Raji (cell line): ENCODE results near the gene IL18RAP.

Experiments used
- POLR2A ChIP-seq: IDR thresholded peaks from 2 replicates; pipeline ENCODE4 v1.6.1; 2011; ENCODE audit warnings: low read depth, low read length, control low read depth; ENCODE audit not compliant: insufficient read depth

Gene IL18RAP

GRCh38 chr2:102438578-102438977 is 15.6 kb downstream of the IL18RAP start:
- TF ChIP-seq POLR2A, result no peak

- TF ChIP-seq POLR2A, result no peak
Observed at GRCh38 chr2:102439065-102439695, 16.2 kb downstream of the IL18RAP start.

- TF ChIP-seq POLR2A, result no peak
Observed at GRCh38 chr2:102442967-102443828, 20.2 kb downstream of the IL18RAP start.

- TF ChIP-seq POLR2A, result no peak
Observed at GRCh38 chr2:102444233-102444632, 21.3 kb downstream of the IL18RAP start.

- no peak for TF ChIP-seq POLR2A
Observed at GRCh38 chr2:102446936-102447335, 24.0 kb downstream of the IL18RAP start.

- TF ChIP-seq POLR2A, result no peak
Observed at GRCh38 chr2:102449370-102449974, 26.5 kb downstream of the IL18RAP start.

GRCh38 chr2:102451968-102452367 is 29.0 kb downstream of the IL18RAP start:
- no peak for TF ChIP-seq POLR2A

GRCh38 chr2:102453501-102453900 is 30.5 kb downstream of the IL18RAP start:
- no peak for TF ChIP-seq POLR2A

- no peak for TF ChIP-seq POLR2A
Observed at GRCh38 chr2:102455061-102455670, 32.2 kb downstream of the IL18RAP start.

GRCh38 chr2:102460467-102460866 is 37.5 kb downstream of the IL18RAP start:
- no peak for TF ChIP-seq POLR2A

GRCh38 chr2:102461188-102461587 is 38.2 kb downstream of the IL18RAP start:
- TF ChIP-seq POLR2A, result no peak

GRCh38 chr2:102463160-102463559 is 40.2 kb downstream of the IL18RAP start:
- TF ChIP-seq POLR2A, result no peak

- TF ChIP-seq POLR2A, result no peak
Observed at GRCh38 chr2:102470168-102470567, 47.2 kb downstream of the IL18RAP start.

GRCh38 chr2:102473020-102473419 is 50.1 kb downstream of the IL18RAP start, which contains the start of gene SLC9A4:
Gene SLC9A4 (plus strand): TSS chr2:102473226. CDS start chr2:102473760, 534 bp downstream.
- no peak for TF ChIP-seq POLR2A

GRCh38 chr2:102473631-102474030 is 50.7 kb downstream of the IL18RAP start:
- TF ChIP-seq POLR2A, result no peak
